Measurements from ENCODE around the gene PCDHA11.
"Not testable (repeated sequence)": the region's sequence is repeated elsewhere in the genome, so short reads cannot be mapped to it uniquely, and the experiment has no call there.

Gene PCDHA11

DNA sequence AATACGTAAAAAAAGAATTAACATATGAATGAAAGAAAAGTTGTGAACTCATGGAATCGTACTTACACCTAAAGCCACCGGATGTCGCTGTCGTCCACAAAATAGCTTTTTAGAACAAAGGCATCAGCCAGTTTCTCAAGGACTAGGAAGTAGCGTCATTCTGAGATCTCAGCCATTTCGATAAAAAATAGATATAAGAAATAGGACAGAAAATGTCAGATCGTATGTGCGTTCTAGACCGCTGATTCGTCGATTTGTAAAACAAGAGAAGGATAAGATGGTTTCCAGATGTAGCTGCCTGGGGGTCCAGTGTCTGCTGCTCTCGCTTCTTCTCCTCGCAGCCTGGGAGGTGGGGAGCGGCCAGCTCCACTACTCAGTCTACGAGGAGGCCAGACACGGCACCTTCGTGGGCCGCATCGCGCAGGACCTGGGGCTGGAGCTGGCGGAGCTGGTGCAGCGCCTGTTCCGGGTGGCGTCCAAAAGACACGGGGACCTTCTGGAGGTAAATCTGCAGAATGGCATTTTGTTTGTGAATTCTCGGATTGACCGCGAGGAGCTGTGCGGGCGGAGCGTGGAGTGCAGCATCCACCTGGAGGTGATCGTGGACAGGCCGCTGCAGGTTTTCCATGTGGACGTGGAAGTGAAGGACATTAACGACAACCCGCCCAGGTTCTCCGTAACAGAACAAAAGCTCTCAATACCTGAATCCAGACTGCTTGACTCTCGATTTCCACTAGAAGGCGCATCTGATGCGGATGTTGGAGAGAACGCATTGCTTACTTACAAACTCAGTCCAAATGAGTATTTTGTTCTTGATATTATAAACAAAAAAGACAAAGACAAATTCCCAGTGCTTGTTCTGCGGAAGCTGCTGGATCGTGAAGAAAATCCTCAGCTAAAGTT is 12.7 kb upstream of the PCDHA11 start, which contains the start of gene PCDHA10:
Gene PCDHA10 (plus strand): TSS at position 126 of the 903 bp plus-strand sequence. CDS start 152 bp downstream, at position 278.
- DNase-seq (ENCODE audit: low read depth): no peak

DNA sequence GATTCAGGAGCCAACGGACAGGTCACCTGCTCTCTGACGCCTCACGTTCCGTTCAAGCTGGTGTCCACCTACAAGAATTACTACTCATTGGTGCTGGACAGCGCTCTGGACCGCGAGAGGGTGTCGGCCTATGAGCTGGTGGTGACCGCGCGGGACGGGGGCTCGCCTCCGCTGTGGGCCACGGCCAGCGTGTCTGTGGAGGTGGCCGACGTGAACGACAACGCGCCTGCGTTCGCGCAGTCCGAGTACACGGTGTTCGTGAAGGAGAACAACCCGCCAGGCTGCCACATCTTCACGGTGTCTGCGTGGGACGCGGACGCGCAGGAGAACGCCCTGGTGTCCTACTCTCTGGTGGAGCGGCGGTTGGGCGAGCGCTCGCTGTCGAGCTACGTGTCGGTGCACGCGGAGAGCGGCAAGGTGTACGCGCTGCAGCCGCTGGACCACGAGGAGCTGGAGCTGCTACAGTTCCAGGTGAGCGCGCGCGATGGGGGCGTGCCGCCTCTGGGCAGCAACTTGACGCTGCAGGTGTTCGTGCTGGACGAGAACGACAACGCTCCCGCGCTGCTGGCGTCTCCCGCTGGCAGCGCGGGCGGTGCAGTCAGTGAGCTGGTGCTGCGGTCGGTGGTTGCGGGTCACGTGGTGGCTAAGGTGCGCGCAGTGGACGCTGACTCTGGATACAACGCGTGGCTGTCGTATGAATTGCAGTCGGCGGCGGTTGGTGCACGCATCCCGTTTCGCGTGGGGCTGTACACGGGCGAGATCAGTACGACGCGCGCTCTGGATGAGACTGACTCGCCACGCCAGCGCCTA is 11.4 kb upstream of the PCDHA11 start:
- DNase-seq (ENCODE audit: low read depth): no peak

GRCh38 chr5:140857987-140858240 is 10.8 kb upstream of the PCDHA11 start:
- no peak for DNase-seq (ENCODE audit: low read depth)

GRCh38 chr5:140862441-140863295 is 6.1 kb upstream of the PCDHA11 start:
- DNase-seq (ENCODE audit: low read depth): no peak

GRCh38 chr5:140869555-140869886 is 764 bp downstream of the PCDHA11 start:
- no peak for DNase-seq (ENCODE audit: low read depth)

GRCh38 chr5:140870221-140871201 is 1.8 kb downstream of the PCDHA11 start:
- no peak for DNase-seq (ENCODE audit: low read depth)

DNA sequence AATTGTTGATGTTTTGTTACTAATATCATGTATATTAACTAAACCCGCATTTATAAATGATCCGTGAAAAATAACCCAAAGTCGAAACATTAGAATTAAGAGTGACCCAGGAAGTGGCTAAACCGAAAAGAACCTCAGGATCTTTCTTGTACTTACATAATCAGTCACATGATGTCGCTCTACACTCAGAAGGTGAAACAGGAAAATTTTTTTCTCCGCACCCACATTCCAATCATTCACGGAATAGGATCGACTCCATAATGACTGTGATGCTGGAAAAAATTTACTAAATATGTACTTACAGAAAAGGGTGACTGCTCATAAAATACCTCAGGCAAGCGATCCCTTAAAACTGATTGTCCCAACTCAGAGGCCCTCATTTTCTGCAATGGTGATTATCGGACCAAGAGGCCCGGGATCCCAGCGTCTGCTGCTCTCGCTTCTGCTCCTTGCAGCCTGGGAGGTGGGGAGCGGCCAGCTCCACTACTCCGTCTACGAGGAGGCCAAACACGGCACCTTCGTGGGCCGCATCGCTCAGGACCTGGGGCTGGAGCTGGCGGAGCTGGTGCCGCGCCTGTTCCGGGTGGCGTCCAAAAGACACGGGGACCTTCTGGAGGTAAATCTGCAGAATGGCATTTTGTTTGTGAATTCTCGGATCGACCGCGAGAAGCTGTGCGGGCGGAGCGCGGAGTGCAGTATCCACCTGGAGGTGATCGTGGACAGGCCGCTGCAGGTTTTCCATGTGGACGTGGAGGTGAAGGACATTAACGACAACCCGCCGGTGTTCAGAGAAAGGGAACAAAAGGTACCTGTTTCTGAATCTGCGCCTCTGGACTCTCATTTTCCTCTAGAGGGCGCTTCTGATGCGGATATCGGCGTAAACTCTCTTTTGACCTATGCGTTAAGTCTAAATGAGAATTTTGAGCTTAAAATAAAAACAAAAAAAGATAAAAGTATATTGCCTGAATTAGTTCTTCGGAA is 6.6 kb downstream of the PCDHA11 start, which contains the start of gene PCDHA12:
Gene PCDHA12 (plus strand): TSS at position 224 of the 981 bp plus-strand sequence. CDS start 165 bp downstream, at position 389.
- no peak for DNase-seq (ENCODE audit: low read depth)

DNA sequence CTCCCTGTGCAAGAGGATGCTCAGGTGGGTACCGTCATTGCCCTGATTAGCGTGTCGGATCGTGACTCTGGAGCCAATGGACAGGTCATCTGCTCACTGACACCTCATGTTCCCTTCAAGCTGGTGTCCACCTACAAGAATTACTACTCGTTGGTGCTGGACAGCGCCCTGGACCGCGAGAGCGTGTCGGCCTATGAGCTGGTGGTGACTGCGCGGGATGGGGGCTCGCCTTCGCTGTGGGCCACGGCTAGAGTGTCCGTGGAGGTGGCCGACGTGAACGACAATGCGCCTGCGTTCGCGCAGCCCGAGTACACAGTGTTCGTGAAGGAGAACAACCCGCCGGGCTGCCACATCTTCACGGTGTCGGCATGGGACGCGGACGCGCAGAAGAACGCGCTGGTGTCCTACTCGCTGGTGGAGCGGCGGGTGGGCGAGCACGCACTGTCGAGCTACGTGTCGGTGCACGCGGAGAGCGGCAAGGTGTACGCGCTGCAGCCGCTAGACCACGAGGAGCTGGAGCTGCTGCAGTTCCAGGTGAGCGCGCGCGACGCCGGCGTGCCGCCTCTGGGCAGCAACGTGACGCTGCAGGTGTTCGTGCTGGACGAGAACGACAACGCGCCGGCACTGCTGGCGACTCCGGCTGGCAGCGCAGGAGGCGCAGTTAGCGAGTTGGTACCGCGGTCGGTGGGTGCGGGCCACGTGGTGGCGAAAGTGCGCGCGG is 7.9 kb downstream of the PCDHA11 start:
- DNase-seq (ENCODE audit: low read depth): not testable (repeated sequence)

DNA sequence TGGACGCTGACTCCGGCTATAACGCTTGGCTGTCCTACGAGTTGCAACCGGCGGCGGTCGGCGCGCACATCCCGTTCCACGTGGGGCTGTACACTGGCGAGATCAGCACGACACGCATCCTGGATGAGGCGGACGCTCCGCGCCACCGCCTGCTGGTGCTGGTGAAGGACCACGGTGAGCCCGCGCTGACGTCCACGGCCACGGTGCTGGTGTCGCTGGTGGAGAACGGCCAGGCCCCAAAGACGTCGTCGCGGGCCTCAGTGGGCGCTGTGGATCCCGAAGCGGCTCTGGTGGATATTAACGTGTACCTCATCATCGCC is 8.5 kb downstream of the PCDHA11 start:
- DNase-seq (ENCODE audit: low read depth): no peak

- no peak for DNase-seq (ENCODE audit: low read depth)
Measured at GRCh38 chr5:140881889-140882590, 13.3 kb downstream of the PCDHA11 start, which contains the start of gene PCDHA13. PCDHA13 (plus strand) TSS chr5:140882124; CDS start chr5:140882269, 145 bp downstream.

DNA sequence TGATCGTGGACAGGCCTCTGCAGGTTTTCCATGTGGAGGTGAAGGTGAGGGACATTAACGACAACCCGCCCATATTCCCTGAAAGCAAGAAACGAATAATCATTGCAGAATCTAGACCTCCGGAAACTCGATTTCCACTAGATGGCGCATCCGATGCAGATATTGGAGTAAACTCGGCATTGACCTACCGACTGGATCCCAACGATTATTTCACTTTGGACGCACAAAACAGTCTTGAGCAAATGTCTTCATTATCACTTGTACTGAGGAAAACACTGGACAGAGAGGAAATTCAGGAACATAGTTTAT is 13.8 kb downstream of the PCDHA11 start:
- DNase-seq (ENCODE audit: low read depth): no peak

DNA sequence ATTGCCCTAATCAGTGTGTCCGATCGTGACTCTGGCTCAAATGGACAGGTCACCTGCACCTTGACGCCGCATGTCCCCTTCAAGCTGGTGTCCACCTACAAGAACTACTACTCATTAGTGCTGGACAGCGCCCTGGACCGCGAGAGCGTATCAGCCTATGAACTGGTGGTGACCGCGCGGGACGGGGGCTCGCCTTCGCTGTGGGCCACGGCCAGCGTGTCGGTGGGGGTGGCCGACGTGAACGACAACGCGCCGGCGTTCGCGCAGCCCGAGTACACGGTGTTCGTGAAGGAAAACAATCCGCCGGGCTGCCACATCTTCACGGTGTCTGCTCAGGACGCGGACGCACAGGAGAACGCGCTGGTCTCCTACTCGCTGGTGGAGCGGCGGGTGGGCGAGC is 14.6 kb downstream of the PCDHA11 start:
- DNase-seq (ENCODE audit: low read depth): no peak

DNA sequence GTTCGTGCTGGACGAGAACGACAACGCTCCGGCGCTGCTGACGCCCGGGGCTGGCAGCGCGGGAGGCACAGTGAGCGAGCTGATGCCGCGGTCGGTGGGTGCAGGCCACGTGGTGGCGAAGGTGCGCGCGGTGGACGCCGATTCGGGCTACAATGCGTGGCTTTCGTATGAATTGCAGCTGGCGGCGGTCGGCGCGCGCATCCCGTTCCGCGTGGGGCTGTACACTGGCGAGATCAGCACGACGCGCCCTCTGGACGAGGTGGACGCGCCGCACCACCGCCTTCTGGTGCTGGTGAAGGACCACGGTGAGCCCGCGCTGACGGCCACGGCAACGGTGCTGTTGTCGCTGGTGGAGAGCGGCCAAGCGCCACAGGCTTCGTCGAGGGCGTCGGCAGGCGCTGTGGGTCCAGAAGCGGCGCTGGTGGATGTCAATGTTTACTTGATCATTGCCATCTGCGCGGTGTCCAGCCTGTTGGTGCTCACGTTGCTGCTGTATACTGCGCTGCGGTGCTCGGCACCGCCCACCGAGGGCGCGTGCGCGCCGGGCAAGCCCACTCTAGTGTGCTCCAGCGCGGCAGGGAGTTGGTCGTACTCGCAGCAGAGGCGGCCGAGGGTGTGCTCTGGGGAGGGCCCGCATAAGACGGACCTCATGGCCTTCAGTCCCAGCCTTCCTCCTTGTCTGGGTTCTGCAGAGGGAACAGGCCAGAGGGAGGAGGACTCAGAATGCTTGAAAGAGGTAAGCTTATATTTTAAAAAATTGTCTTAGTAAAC is 15.4 kb downstream of the PCDHA11 start:
- DNase-seq (ENCODE audit: low read depth): no peak

GRCh38 chr5:140916325-140916724 is 47.6 kb downstream of the PCDHA11 start:
- DNase-seq (ENCODE audit: low read depth): no peak
